CD4-positive, alpha-beta T cell treated with Interleukin-15 for 4 hours (primary cell): ENCODE results near the gene OR52E4.

Experiments used
- DNase-seq: peaks from one replicate; pipeline ENCODE4 v3.0.0-alpha.2; 2020; ENCODE audit warnings: low spot score

The OR52E4 gene

GRCh38 chr11:5880329-5880728, at the start of gene OR52E4:
Gene OR52E4, plus strand, starts transcription at chr11:5880629. Its CDS starts 3,664 bp downstream, at chr11:5884293.
- no peak for DNase-seq

GRCh38 chr11:5831196-5831829, 49.1 kb upstream of the OR52E4 start:
- DNase-seq, result no peak

DNA sequence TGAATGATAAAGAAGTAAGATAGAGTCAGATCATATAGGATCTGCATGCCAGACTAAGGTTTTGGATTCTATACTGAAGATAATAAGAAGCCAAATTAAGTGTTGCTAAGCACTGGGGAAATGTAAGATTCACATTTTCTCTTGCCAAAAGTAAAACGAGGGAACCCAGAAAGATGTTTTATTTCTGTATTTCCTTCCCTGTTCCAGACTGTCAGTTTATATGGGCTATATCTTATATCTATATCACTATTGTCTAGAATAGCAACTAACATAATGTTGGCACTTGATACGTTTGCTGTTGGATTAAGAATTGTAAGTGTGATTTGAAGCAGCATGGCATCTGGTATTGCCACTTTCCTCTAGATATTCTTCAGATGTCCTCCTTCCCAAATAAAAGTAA, 47.0 kb upstream of the OR52E4 start:
- DNase-seq, result no peak

GRCh38 chr11:5837695-5838094, 42.7 kb upstream of the OR52E4 start:
- no peak for DNase-seq

DNA sequence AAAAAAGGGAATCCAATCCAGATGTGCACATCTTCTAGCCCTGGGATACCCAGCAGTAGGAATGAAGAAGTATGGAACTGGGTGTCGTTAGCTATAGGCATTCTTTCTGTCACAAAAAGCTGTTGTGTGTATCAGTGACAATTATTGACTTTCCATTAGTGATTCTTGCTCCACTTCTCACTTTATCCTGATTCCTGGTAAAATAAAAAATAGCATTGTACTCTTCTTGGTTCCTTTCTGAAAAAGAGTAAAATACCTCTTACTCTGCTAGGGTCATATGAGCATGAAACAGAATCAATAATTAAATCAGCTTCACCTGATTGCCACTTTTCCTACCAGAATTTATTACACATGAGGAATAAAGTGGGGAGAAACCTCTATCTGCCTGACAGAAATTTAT, 38.6 kb upstream of the OR52E4 start, which contains the start of gene OR52E6:
OR52E6 (minus strand) TSS at position 101 of the 400 bp plus-strand sequence; CDS start at position 101, 0 bp downstream.
- no peak for DNase-seq

DNA sequence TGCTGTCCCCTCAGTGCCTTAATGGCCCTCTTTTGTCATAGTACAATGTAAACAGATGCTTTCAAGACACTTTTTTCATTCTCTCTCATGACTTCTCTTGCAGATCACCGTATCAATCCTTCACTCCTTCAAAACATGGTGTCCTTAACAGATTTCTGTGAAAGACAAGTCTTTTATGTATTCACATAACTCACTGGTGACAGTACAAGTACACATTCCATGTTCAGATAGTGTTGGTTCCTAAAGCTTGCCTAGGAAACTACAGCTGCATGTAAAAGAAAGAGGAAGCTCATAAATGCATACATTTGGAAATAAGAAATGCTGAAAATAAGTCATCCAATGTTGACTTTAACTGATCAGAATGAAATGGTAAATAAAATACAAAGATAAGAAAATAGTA, 33.7 kb upstream of the OR52E4 start:
- DNase-seq, result no peak

GRCh38 chr11:5847711-5848110, 32.7 kb upstream of the OR52E4 start:
- DNase-seq, result no peak

DNA sequence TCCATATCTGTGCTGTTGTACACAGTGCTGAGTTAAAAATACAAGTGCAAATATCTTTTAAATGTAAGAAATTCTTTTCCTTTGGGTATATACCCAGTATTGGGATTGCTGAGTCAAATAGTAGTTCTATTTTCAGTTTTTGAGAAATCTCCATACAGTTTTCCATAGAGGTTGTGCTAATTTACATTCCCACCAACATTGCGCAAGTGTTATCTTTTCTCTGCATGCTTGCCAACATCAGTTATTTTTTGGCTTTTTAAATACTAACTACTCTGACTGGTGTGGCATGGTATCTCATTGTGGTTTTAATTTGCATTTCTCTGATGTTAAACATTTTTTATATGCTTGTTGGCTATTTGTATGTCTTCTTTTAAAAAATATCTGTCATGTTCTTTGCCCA, 29.4 kb upstream of the OR52E4 start:
- DNase-seq, result no peak

- DNase-seq, result no peak
Measured at GRCh38 chr11:5857590-5857989, 22.8 kb upstream of the OR52E4 start, which contains the start of gene OR52E8. Gene OR52E8, minus strand, starts transcription at chr11:5857690. Its CDS starts 0 bp downstream, at chr11:5857690.

- DNase-seq, result no peak
Measured at GRCh38 chr11:5865826-5866225, 14.6 kb upstream of the OR52E4 start.

DNA sequence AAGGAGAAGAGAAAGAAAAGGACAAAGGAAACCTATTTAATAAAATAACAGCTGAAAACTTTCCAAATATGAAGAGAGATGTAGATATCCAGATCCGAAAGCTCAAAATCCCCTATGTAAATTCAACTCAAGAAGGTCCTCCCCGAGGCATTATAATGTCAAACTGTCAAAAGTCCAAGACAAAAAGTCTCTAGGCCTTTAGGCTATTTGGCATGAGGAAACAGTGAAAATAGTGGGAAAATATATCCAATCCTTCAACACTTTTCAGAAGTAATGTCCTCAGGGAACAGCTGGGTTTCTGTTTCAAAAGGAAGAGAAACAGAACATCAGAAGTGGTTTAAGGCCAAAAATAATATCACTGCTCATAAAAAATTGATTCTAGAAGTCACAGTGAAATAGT, 1.9 kb upstream of the OR52E4 start:
- no peak for DNase-seq

DNA sequence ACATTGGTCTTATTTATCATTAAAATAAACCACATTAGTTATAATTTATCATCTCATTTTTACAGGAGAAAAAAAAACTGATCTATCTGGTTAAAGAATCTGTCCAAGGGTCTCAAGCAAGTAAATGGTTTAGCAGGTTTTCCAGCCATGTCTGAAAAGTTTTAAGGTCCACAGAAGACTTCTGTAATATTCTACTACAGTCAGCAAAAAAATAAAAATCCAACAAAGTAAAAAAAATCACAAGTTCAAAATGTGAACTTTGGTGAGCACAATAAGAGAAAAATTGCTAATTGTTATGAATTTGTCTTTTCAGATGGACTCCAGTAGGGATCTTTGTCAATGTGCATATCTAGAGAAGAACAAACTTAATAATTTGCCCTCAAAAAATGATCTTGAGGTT, 1.3 kb downstream of the OR52E4 start:
- no peak for DNase-seq

- DNase-seq, result no peak
Measured at GRCh38 chr11:5887172-5887571, 6.7 kb downstream of the OR52E4 start.

- no peak for DNase-seq
Measured at GRCh38 chr11:5887661-5888060, 7.2 kb downstream of the OR52E4 start.

DNA sequence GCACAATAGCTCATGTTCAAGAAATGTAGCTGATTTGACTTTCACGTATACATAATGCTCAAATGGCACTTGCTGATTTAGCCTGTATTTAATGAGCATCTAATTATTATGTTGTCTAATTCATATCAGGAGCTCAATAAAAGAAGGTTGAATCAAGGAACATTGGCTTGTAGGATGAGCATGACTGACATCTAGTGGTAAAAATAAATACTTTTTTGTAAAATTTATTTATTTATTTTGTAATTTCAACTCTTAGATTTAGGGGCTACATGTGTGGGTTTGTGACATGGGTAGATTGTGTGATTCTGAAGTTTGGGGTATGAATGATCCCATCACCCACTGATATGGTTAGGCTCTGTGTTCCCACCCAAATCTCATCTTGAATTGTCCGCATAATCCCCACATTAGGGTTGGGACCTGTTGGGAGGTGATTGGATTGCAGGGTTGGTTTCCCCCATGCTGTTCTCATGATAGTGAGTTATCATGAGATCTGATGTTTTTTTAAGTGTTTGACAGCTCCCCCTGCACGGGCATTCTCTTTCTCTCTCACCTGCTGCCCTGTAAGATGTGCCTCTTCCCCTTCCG, 10.9 kb downstream of the OR52E4 start:
- no peak for DNase-seq

DNA sequence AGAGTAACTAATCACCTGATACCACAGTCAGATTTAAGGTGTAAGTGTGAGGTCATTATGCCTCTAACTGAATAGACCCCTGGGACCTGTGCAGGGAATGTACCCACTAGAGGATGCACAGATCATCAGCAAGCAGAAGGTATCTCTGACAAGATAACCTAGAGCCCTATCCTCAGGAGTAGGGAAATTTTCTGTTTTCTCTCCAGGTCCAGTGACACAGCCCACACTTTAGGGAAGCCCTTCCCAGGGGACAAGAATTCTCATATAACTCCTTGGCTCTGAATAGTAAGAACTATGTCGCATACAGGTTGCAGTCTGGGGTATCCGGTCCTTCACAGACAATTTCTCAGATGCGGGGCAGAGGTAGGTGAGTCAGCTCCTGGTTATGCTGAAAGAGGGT, 12.5 kb downstream of the OR52E4 start, which contains the start of gene OR52E5:
OR52E5 (plus strand) TSS at position 301 of the 400 bp plus-strand sequence. CDS start 7,569 bp downstream, outside the sequence.
- DNase-seq, result no peak

- DNase-seq, result no peak
Measured at GRCh38 chr11:5899534-5899933, 19.1 kb downstream of the OR52E4 start.

DNA sequence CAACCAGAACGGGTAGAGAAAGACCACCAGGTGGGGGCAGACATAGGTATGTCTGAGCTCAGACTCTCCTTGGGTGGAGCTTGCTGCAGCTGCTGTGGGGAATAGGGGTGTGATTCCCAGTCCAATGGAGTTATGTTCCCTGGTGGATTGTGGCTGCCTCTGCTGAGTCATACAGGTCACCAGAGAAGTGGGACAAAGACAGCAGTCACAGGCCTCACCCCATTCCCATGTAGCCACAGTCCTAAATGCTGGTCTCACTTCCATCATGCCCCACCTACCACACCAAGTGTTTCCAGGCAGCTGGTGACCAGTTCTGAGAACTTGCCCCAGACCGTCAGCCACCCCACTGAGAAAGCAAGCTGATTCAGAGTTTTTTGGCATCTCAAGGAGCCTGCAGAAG, 30.1 kb downstream of the OR52E4 start:
- DNase-seq, result no peak

- DNase-seq, result no peak
Measured at GRCh38 chr11:5922749-5923426, 42.5 kb downstream of the OR52E4 start.

DNA sequence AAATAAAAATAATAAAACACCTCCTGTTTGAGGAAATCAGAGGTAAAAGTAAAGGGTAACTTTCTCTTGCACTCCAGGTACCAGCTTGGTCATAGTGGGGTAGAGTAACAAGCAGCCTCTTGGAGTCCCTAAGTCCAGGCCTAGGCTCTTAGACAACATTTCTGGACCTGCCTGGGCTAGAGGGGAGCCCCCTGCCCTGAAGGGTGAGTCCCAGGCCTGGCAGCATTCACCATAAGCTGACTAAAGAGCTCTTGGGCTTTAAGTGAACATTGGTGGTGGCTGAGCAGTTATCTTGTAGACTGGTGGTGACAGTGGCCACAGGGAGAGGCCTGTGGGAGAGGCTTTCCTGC, 43.0 kb downstream of the OR52E4 start:
- no peak for DNase-seq

GRCh38 chr11:5923794-5924193, 43.4 kb downstream of the OR52E4 start:
- no peak for DNase-seq

DNA sequence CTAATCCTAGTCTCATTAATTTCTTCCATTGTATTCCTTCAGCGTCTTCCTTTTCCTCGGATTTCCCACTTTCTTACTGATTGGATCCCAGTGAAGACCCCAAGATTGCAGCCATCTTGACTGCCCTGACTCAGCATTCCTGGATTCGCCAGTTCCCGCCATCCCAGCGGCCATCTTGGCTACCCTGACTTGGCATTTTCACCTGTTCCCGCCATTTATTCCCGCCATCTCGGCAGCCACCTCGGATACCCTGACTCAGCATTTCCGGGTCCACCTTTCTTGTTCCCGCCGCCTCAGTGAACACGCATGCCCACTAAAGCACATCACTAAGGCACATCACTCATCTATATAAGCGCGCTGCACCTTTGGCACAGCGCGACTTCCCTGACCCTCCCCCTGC, 47.8 kb downstream of the OR52E4 start:
- no peak for DNase-seq

DNA sequence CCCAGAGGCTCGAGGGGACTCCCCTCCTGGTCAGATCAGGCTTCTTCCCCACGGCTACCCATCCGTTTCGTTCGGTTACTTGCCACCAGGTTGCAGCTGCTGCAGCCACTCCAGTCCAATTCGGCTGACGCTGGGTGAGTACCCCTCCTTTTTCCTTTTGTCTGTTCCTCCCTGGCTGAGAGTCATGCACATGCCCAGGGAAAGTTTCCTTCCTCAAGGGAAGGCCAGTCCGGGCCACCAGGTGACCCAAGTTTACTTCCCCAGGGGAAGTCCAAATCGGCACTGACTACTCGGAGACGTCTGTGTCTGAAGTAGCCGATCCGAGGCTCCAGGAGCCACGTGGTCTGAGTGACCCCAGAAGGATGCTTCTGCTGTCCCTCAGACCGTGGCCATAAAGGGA, 48.4 kb downstream of the OR52E4 start:
- no peak for DNase-seq
